H1 (cell line): ENCODE measurements around the gene MICALL2. TPM values are rescaled to one million over a fixed set of nuclear protein-coding genes. Genes with fewer than 3 reads are reported as not detected.

Experiments
- CHD2 ChIP-seq: IDR thresholded peaks from 2 replicates; pipeline ENCODE4 v1.6.1; 2012; ENCODE audit warnings: low read length, improper control_type of control experiment
- FOSL1 ChIP-seq: IDR thresholded peaks from 2 replicates; pipeline ENCODE4 v1.6.1; 2011; ENCODE audit warnings: mild to moderate bottlenecking, low read depth, low read length, moderate library complexity; ENCODE audit not compliant: insufficient read depth
- GABPA ChIP-seq: IDR thresholded peaks from 2 replicates; pipeline ENCODE4 v1.6.1; 2011; ENCODE audit warnings: mild to moderate bottlenecking, low read length, moderate library complexity, borderline replicate concordance; ENCODE audit not compliant: insufficient read depth
- JUND ChIP-seq: IDR thresholded peaks from 2 replicates; pipeline ENCODE4 v1.6.1; 2011; ENCODE audit warnings: mild to moderate bottlenecking, improper control_type of control experiment, low read length
- POLR2AphosphoS5 ChIP-seq: IDR thresholded peaks from 2 replicates; pipeline ENCODE4 v1.6.1; 2011; ENCODE audit warnings: low read depth, low read length
- SP2 ChIP-seq: IDR thresholded peaks from 2 replicates; pipeline ENCODE4 v1.6.1; 2012; ENCODE audit warnings: mild to moderate bottlenecking, low read length, inconsistent platforms
- TBP ChIP-seq: IDR thresholded peaks from 2 replicates; pipeline ENCODE4 v1.6.1; 2011; ENCODE audit warnings: low read depth, low read length, improper control_type of control experiment
- YY1 ChIP-seq: IDR thresholded peaks from 2 replicates; pipeline ENCODE4 v1.6.1; 2011; ENCODE audit warnings: low read depth, mild to moderate bottlenecking, low read length
- polyA plus RNA-seq, 7 experiments: library from polyadenylated mRNA; depleted of rRNA in 3 of 7; stranded (reverse) in 5 of 7; unstranded in 2 of 7; fragments of >200 nt in 5 of 7; fragments of 200-250 nt in 2 of 7; gene quantifications; 1 replicate in 5 of 7; 2 replicates in 1 of 7; 4 replicates in 1 of 7; pipeline versions ENCODE4 v1.2.1 to v1.2.3, GENCODE V29; 2011 to 2013; ENCODE audit warnings: missing spikeins in 2 of 7, mixed read lengths in 2 of 7
- total RNA-seq: library from RNA; stranded (reverse); fragmentation: NEBNext Ultra II Directional; extraction: Animal tissue kit (Norgen Biotek cat#: 25700); gene quantifications from 2 replicates; pipeline ENCODE4 v1.2.1, GENCODE V29; 2021

MICALL2 gene
- total and polyA plus RNA-seq, 2 of the 8 experiments (the other 6 are each of a cell fraction or from before 2014, with no cell fraction given), result 5.3 to 8.5 TPM

GRCh38 chr7:1394371-1394770 is 64.9 kb downstream of the MICALL2 start (continued):
- no peak for TF ChIP-seq SP2
- TF ChIP-seq YY1, result no peak
- TF ChIP-seq POLR2AphosphoS5, result no peak
- no peak for TF ChIP-seq FOSL1
- TF ChIP-seq GABPA, result no peak
- no peak for TF ChIP-seq TBP
- TF ChIP-seq CHD2, result no peak
- TF ChIP-seq JUND, result no peak
